ENCODE results near the gene SEMA4D.

GRCh38 chr9:89381308-89381609 is 116.7 kb downstream of the SEMA4D start:
- TF ChIP-seq, protein P1, sequence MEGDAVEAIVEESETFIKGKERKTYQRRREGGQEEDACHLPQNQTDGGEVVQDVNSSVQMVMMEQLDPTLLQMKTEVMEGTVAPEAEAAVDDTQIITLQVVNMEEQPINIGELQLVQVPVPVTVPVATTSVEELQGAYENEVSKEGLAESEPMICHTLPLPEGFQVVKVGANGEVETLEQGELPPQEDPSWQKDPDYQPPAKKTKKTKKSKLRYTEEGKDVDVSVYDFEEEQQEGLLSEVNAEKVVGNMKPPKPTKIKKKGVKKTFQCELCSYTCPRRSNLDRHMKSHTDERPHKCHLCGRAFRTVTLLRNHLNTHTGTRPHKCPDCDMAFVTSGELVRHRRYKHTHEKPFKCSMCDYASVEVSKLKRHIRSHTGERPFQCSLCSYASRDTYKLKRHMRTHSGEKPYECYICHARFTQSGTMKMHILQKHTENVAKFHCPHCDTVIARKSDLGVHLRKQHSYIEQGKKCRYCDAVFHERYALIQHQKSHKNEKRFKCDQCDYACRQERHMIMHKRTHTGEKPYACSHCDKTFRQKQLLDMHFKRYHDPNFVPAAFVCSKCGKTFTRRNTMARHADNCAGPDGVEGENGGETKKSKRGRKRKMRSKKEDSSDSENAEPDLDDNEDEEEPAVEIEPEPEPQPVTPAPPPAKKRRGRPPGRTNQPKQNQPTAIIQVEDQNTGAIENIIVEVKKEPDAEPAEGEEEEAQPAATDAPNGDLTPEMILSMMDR (IDR thresholded peaks at IDR 0.05 in 8 of 11, conservative IDR thresholded peaks at IDR 0.05 in 3 of 11), result no peak
- TF ChIP-seq POLR2A (IDR thresholded peaks at IDR 0.05), result no peak
- TF ChIP-seq POLR2AphosphoS5 (IDR thresholded peaks at IDR 0.05), result peak in 1 of 3 donors; percentile 3

Measured in spleen (tissue), 7 donors.